WERI-Rb-1 (cell line): ENCODE data around the gene LEP.

Experiments used
- DNase-seq: peaks from one replicate; pipeline ENCODE4 v3.0.0-alpha.2; 2020
- H3K27ac ChIP-seq: fragments of 250-450 bp; sonication (Bioruptor Pico); 2 replicates; pipeline ENCODE4 v1.5.1; 2020; ENCODE audit warnings: mild to moderate bottlenecking, moderate library complexity
- H3K27me3 ChIP-seq: fragments of 250-450 bp; sonication (Bioruptor Pico); 2 replicates; pipeline ENCODE4 v1.5.1; 2021; ENCODE audit warnings: mild to moderate bottlenecking, low read depth, moderate library complexity; ENCODE audit not compliant: insufficient read depth, severe bottlenecking
- H3K36me3 ChIP-seq: fragments of 250-450 bp; sonication (Bioruptor Pico); 2 replicates; pipeline ENCODE4 v1.5.1; 2020; ENCODE audit warnings: mild to moderate bottlenecking, moderate library complexity
- H3K4me3 ChIP-seq: 2 replicates; pipeline ENCODE4 v1.5.1; 2011; ENCODE audit warnings: low read depth, mild to moderate bottlenecking, control low read depth, low read length
- H3K9me3 ChIP-seq: fragments of 250-450 bp; sonication (Bioruptor Pico); 2 replicates; pipeline ENCODE4 v1.5.1; 2021; ENCODE audit warnings: mild to moderate bottlenecking, moderate library complexity; ENCODE audit not compliant: severe bottlenecking
- TF ChIP-seq, protein P1 (sequence below): IDR thresholded peaks from 2 replicates; pipeline ENCODE4 v1.5.1; 2011; ENCODE audit warnings: low read depth, mild to moderate bottlenecking, control low read depth, inconsistent platforms, low read length

Gene LEP

DNA sequence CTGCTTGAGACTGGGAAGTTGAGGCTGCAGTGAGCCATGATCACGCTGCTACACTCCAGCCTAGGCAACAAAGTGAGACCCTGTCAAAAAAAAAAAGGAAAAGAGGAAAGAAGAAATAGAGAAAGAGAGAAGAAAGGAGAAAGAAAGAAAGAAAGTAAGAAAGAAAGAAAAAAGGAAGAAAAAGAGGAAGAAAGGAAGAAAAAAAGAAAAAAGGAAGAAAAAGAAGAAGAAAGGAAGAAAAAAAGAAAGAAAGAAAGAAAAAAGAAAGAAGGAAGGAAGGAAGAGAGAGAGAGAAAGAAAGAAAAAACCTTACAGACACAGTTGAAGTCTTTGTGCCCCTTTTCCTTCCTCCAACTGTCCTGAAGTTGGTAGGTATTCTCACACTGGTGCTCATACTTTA lies 26.6 kb upstream of the LEP start:
- Histone ChIP-seq H3K27me3 (no peaks in the 10 kb centered on the region), H3K36me3 (no peaks in the 10 kb centered on the region), H3K27ac (no peak overlapping the region), H3K4me3 (no peak overlapping the region), H3K9me3 (no peaks in the 10 kb centered on the region)
- DNase-seq, result no peak
- TF ChIP-seq, protein P1, sequence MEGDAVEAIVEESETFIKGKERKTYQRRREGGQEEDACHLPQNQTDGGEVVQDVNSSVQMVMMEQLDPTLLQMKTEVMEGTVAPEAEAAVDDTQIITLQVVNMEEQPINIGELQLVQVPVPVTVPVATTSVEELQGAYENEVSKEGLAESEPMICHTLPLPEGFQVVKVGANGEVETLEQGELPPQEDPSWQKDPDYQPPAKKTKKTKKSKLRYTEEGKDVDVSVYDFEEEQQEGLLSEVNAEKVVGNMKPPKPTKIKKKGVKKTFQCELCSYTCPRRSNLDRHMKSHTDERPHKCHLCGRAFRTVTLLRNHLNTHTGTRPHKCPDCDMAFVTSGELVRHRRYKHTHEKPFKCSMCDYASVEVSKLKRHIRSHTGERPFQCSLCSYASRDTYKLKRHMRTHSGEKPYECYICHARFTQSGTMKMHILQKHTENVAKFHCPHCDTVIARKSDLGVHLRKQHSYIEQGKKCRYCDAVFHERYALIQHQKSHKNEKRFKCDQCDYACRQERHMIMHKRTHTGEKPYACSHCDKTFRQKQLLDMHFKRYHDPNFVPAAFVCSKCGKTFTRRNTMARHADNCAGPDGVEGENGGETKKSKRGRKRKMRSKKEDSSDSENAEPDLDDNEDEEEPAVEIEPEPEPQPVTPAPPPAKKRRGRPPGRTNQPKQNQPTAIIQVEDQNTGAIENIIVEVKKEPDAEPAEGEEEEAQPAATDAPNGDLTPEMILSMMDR, result no peak

DNA sequence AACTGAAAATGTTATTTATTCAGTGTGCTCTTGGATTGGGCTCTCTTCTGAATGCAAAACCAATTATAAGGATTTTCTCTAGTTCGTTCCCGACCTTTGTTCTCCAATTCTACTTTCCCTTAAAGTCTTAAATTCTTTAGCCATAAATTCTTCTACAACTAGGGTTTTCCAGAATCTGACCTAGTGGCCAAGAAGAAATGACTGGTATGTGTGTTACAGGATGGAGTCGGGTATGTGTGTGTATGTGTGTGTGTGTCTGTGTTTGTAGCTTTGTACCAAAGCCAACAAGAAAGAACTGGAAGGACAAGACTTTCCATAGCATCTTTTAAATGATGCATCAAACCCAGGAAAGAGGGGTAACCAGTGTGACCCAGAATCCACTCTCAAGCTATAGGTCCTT lies 25.8 kb upstream of the LEP start:
- Histone ChIP-seq H3K27me3 (no peaks in the 10 kb centered on the region), H3K4me3 (no peak overlapping the region), H3K36me3 (no peaks in the 10 kb centered on the region), H3K27ac (no peak overlapping the region), H3K9me3 (no peaks in the 10 kb centered on the region)
- DNase-seq, result no peak
- TF ChIP-seq, protein P1, result no peak

DNA sequence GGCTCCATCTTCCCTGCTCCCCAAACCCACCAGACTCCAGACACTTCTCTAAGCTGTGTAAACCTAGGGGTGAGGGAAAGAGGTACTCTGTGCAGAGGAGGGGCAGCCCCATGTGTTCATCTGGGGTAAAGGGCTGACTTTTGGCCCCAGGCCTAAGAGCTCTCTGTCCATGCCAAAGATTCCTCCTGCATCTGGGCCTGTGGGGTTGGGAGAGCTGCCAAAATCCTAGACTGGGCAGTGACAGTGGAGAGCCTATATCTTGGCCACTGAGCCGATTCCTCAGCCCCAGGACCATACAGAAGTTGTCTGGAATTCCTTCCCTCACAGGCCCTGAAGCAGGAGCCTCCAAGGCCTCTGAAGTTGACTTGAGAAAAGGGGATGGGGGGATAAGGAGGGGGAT lies 25.3 kb upstream of the LEP start:
- Histone ChIP-seq H3K27ac (no peak overlapping the region), H3K4me3 (no peak overlapping the region), H3K9me3 (no peaks in the 10 kb centered on the region), H3K36me3 (no peaks in the 10 kb centered on the region), H3K27me3 (no peaks in the 10 kb centered on the region)
- TF ChIP-seq, protein P1, result no peak
- DNase-seq, result no peak

DNA sequence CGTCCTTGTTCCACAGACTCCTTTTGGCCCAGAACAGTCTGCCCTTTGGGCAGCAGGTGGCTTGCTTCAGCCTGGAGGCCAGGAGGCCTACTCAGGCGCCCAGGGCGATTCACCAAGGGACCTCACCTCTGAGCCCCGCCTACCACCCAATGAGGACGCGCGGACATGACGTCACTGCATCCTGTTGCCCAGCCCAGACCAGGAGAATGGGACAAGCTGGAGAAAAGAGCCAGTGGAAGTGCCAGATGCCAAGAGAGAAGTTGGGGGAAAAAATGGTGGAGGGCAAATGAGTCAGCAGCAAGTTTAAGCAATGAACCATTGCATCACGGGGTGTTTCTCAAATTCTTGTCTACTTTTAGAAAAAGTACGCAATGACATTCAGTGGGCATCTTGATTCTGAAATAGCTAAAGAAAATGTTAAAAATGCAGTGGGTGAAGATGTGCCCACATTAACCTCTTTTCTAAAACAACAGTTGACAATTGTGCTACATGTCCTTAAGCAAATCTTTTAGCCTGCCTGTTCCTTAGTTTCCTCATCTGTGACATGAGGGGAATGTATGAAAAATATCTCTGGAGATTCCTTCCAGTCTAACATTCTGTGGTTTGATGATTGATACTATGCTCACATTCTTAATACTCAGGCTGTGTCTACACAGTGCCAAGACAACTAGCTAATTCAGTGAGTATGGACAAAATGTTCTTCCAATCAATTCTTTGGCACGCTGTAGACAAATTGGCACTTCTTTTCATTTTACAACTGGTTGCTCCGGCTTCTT lies 23.9 kb upstream of the LEP start:
- H3K4me3 ChIP-seq, result no peak overlapping the region
- TF ChIP-seq, protein P1, result no peak
- no peaks in the 10 kb centered on the region for H3K27me3 ChIP-seq
- no peak for DNase-seq
- no peaks in the 10 kb centered on the region for H3K9me3 ChIP-seq
- no peaks in the 10 kb centered on the region for H3K36me3 ChIP-seq
- no peak overlapping the region for H3K27ac ChIP-seq

DNA sequence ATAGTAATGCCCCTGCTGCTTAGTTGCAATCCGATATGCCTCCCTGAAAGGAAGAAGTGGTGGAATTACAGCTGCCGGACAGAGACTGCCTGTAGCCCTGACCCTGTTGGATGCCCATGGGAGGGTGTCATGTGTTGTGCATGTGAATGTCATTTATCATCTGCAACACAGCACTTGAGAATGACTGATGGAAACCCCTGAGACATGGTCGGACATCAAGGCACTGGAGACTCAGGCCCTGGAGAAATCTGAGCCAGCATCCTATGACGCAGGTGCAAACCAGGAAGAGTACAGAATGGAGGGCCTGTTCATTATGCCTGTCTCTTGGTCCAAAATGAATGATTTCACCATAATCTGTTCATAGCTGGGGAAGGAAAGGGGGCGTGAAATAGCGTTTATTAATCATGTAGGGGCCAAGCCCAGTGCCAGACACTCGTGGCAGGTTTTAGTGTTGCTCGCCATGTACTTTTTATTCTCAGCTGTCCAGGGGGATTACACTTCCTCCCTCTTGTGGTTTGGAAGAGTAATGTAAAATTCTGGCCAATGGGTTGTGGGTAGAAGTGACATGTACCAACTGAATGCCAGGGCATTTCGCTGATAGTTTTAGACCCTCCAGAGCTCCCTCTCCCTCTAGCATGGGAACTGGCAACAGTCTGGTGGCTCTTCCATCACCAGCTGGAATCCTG lies 23.0 kb upstream of the LEP start:
- Histone ChIP-seq H3K4me3 (no peak overlapping the region), H3K27ac (no peak overlapping the region), H3K27me3 (no peaks in the 10 kb centered on the region), H3K36me3 (no peaks in the 10 kb centered on the region), H3K9me3 (no peaks in the 10 kb centered on the region)
- TF ChIP-seq, protein P1, result peak; percentile 42
- DNase-seq, result no peak
